T-helper 1 cell (primary cell): Measurements from ENCODE around the gene LZTS2.
A peak's percentile ranks its signal among the peaks of the same experiment; 100 is the strongest.
"Not testable (repeated sequence)": the region's sequence is repeated elsewhere in the genome, so short reads cannot be mapped to it uniquely, and the experiment has no call there.

ENCODE experiments used
- DNase-seq, 5 donors: peaks; one replicate each; pipeline ENCODE4 v3.0.0-alpha.2; 2012 to 2020
- total RNA-seq, 4 donors: gene quantifications; one replicate each; lab custom pipeline; 2026; lab: John Stamatoyannopoulos, UW

The LZTS2 gene, protein sequence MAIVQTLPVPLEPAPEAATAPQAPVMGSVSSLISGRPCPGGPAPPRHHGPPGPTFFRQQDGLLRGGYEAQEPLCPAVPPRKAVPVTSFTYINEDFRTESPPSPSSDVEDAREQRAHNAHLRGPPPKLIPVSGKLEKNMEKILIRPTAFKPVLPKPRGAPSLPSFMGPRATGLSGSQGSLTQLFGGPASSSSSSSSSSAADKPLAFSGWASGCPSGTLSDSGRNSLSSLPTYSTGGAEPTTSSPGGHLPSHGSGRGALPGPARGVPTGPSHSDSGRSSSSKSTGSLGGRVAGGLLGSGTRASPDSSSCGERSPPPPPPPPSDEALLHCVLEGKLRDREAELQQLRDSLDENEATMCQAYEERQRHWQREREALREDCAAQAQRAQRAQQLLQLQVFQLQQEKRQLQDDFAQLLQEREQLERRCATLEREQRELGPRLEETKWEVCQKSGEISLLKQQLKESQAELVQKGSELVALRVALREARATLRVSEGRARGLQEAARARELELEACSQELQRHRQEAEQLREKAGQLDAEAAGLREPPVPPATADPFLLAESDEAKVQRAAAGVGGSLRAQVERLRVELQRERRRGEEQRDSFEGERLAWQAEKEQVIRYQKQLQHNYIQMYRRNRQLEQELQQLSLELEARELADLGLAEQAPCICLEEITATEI
- 15.4 to 25.7 (median 24.0) reads per million in 4 donors for total RNA-seq

DNA sequence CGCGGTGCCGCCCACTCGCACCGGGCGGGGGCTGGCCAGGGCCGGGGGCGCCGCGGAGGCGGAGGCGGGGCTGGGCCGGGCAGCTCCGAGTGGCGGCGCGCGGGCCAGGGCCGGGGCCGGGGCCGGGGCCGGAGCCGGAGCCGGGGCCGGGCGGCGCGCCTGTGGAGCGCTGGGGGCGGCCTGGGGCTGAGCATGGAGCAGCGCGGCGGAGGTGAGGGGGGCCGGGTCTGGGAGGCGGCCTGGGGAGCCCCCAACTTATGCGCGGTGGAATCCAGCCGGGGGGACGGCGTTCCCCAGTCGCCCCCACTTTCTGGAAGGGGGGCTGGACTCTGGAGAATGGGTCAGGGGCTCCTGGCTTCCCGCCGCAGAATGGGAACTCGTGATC is at the start of gene LZTS2:
Gene LZTS2 (plus strand): TSS at position 67 of the 385 bp plus-strand sequence. CDS start 2,731 bp downstream, outside the sequence.
- no peak for DNase-seq

DNA sequence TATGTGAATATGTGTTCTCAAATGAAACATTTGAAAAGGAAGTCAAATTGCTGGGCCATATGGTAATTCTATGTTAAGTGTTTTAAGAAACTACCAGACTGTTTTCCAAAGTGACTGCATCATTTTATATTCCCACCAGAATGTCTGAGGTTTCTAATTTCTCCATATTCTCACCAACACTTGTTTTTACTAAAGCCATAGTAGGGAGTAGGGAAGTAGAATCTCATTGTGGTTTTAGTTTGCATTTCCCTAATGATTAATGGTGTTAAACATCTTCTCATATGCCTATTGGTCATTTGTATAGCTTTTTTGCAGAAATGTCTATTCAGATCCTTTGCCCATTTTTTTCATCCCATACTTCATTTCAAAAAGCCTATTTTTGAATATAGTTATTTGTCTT is 39.4 kb upstream of the LZTS2 start:
- DNase-seq, result no peak

DNA sequence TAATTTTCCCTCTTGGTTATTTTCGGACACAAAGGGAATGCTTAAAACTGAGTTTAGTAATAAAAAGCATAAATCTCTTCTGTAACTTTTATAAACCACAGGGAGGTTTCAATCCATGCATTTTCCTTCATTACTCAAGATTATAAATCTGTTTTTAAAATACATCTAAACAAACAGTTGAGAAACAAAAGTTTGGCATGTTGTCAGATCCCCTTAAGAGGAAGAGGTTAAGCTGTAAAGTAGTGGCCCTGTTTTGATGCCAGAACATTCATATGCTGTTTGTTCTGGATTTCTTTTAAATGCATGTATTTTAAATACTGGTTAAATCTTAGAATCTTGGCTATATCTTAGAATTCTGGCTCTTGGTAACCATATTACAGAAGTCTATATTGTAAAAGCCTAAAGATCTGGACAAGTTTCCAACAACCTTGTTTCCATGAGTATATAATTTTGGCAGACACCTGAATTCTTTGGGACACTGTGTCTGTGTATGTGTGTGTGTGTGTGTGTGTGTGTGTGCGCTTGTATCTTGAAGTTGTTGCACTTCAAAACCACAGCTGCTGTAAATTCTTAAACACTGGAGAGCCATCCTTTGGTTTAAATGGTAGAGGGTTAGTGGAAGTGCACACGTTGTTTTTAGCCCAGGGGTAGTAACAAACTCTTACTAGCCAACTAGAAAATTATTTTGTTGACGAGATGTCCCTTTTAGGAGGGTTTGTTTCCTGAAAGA is 37.1 kb upstream of the LZTS2 start:
- no peak for DNase-seq

DNA sequence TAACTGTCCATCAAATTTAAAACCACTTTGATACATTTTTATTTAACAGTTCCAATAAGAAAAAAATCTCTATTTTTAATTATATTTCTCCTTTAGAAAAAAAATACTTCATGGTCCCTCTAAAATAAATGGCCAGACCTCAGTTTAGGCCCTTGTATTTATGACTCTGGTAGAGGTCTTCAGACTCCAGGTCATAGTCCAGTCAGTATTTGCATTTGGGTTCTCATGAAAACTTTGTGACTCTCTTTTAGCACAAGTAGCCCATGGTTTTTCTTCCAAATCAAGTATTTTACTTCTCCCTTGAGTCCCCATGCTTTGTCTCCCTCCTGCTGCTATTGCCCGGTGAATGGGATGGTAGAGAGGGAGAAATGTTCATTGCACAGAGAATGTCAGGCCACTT is 35.8 kb upstream of the LZTS2 start:
- no peak for DNase-seq

DNA sequence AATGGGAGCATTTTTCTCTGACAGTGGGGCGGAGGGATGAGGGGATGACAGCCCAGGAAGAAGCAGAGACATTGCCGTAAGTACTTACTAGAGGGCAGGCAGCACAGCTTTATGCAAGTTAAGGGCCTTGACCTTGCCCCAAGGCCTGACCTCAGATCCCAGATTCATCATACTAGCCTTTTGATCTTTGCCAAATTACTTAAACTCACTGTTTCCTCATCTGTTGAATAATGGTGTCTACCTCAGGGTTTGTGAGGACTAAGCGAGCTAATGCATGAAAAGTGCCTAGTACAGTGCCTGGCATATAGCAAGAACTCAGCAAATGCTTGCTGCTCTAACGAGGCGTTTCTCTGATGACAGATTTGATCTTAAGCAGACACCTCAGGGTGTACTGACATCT is 33.8 kb upstream of the LZTS2 start:
- no peak for DNase-seq

DNA sequence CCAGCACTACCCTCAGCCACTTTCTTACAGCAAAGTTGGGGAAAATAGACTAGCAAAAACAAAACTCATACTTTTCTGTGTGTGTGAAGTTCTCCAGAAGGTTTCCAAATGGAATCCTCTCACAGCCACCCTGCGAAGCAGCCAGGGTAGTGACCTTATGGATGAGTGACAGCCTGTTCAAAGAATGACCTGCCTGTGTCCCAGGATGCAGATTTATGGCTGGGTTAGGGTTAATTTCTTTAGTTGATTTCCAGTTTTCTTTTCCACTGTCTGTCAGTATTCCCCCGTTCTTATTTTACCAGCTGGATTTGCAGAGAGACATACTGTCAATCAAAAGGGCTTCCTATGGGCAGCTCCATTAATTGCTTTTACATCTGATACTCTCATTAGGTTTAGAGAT is 32.7 kb upstream of the LZTS2 start:
- DNase-seq, result no peak

DNA sequence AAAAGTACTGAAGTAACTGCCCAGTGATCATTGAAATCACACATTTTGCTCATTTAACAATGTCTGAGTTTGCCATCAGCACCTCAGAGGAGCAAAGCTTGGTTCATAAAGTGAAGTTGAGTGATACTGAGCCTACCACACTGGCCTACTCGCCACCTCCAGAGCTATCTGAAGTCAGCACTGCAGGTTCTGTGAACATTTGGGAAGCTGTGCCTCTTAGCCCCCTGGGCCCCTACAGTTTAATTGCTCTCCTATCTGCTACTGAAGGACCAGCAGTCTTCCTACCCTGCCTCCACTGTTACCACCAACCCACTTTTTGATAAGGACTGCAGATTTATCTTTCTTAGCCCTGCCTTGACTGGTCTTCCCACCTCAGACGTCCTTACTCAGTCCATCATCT is 32.3 kb upstream of the LZTS2 start:
- DNase-seq, result no peak

DNA sequence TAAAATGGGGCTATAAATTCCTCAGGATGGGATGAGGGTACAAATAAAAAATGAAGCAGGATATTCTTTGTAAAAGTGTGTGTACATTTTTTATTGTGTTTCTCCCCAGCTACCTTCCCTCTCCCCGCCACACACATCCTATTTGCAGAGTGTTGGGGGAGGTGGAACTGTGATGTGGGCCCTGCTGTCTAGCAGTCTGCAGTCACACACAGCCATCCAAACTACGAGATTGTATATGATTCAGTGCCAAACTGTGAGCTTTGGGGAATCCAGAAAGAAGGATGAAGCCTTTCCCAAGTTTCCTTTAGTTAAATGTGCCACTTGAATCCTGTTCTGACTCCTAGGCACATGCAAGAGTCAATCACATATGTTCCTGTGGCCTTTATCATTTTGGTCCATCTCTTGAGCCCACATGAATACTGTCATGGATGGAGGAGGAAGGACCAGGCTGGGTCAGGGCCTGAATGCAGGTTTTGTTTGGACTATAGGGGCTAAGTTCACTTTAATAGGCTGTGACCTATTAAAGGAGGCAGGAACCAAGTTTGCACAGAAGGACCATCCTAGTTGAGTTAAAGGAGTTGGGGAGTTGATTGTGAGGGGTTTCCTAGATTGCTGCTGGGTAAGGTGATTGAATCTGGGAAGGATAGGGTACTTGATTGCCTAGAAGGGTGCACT is 31.4 kb upstream of the LZTS2 start:
- DNase-seq, result no peak

DNA sequence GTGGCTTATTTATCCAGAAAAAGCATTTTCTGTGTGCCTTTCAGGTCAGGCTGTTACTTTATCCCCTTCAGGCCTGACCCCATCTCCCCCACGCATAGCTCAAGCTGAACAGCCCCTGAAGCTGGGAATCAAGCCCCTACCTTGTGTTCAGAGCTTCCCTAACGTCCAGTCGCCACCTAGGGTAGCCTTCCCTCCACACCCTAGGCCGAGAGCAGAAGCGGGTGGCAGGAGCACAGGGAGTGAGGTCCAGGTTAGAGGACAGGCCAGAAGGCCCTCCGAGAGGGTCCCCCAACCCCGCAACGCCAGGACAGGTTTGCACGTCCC is 30.8 kb upstream of the LZTS2 start:
- DNase-seq, result no peak

DNA sequence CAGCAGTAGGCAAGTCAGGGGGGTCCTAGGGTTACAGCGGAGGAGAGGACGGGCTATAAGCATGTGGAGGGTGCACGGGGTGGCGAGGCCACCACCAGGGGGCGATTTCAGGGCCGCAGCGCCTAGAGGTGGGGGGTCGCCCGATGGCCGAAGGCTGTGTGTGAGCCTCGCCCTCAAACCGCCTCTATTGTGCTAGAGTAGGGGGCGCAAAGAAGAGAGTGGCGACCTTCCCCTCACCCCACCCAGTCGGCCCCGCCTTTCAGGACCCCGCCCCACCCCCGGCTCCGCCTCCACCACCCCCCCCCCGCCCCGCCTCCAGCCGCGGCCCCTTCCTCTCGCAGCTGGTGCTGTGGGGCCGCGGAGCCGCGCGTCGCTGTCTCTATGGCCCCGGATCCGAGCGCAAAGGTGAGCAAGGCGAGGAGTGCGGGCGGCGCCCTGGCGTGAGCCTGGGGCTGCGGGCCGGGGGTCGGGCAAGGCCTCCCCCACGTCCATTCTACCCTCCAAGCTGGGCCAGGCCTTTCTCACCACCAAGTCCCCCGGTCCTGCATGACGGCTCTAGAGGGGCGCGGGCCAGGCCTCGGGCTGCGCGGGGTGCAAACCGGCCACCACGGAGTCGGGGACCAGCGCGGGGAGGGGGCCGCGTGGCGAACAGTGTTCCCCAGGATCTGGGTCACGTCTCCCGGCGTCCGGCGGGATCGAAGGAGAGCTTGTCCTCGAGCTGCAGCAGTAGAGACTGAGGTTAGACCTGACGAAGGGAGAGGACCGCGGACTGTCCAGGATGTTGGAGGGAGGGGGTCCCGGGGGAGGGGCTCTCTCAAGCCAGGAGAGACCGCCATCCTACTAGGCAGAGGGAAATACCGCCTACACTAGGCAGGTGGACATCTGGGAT is 30.2 kb upstream of the LZTS2 start, which contains the start of gene SEMA4G:
Gene SEMA4G (plus strand): TSS at position 318 of the 889 bp plus-strand sequence. CDS start 3,409 bp downstream, outside the sequence.
- peak in 3 of 5 donors; percentile 13 to 31 (median 29) for DNase-seq

DNA sequence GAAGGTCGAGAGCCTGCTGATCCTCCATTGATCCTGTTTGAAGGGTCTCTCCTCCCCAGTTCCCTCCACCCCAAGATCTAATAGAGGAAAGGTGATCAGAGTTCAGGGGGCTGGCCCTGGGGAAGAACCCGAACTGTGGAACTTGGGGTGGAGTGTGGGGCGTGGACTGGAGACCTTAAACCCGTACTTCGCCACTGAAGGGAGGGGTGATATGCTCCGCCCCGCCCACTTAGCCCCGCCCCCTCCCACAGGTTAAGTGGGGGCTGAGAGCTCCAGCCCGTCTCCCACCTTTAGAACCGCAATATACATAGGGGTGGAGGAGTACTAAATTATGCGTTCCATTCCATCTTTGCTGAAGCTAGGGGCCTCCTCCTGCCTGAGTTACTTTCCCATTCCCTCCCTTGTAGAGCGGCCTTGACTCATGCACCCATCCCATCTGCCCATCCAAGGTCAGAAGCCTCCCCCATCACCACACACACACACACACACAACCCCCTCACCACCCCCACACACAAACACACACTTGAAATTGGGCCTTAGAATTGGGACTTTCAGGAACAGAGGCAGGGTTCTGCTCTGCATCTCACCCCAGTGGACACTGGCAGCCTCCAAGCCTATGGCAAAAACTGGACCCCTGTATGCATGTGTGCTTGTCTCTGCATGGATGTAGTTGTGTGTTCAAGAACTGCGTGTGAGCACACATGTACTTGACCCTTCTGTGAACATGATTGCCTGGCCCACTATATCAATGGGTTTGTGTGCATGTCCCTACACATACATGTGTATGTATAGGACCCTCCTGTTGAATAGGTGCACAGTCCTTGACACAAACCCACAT is 29.3 kb upstream of the LZTS2 start:
- DNase-seq, result peak in 2 of 5 donors; percentile 14 to 17

DNA sequence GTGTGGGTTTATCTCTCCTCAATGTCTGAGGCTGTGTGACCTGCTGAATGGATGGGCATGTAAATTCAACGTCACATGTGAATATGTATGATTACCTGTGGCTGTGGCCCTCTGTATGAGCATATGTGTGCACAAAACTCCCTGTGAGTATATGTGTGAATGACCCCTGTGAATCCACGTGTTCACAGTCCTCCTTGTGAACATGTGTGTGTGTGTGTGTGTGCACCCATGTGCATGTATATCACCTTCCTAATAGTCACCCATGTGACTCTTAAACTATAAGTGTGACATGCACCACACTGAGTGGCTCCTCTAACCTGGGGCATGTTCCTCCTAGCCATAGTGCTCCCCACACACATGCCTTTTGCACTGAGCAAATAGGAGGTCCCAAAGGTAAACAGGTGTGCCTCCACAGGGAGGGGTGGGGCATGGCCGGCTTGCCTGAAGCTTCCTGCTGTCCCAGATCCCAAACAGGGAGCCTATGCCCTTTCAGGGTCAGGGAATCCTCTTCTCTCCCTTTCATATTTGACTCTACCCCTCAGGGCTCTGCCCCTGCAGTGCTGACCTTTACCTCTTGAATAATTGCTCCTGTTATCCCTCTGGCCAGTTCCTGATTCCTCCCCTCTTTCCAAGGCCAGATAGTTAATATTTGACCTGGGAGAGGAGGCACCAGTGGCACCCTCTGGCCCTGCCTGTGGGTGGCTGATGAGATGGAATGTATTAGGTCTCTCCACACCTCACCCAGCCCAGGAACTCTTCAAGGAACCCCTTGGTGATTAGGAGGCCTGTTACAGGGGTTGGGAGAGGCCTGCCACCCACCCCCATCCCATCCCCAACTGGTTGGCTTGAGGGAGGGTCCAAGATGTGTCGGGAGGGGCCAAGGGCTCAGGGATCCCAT is 28.4 kb upstream of the LZTS2 start:
- no peak for DNase-seq

DNA sequence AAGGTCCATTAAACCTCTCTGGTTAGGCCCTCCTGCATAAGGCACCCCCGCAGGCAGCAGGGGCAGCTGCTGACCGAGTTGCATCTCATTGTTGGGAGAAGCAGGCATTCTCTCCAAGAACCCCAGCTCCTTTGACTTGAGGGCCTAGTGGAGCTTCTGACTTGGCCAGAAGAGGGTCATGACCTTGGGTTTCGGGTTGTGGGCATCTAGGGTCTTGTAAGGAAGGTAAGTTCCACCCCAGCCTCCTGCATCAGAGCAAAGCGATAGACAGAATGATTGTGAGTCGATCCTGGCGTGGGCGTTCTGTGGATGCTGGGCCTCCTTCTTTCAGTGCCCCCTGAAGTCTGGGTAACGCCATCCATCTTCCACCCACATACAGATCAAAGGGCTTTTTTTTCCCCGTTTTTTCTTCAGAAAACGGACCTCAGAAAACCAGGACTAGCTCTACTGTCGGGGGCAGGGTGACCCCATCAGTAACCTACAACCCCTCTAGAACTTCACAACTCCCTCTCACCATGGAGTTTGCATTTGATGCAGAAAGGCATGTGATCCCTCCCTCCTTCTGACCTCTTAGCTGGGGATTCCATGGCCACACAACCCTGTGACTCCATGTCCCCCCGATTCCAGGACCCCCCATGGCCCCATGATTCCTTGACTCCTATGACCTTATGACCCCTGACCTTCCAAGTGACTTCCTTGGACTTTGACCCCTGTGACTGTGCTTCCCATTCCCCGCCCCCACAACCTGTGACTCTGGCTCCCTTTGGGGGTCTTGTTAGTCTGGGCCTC is 27.3 kb upstream of the LZTS2 start:
- DNase-seq, result no peak

DNA sequence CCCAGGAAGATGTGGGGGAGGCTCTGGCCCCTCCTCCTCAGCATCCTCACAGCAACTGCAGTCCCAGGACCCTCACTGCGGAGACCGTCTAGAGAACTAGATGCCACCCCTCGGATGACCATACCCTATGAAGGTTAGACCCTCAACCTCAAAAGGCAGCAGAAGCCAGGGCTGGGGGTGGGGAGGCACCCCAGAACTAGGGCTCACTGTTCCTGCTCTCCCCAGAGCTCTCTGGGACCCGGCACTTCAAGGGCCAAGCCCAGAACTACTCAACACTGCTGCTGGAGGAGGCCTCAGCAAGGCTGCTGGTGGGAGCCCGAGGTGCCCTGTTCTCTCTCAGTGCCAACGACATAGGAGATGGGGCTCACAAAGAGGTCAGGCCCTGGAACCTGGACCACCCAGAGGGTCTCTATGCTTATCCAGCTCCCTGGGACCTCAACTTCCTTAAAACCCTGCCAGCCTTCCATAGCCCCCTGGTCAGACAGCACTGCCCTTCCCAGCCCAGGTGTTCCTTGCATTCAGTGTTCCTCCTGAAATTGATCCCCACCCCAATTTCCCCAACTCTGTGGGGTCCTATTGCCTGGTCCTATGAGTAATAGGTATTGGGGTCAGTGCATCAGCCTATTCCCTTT is 26.6 kb upstream of the LZTS2 start:
- DNase-seq, result no peak

DNA sequence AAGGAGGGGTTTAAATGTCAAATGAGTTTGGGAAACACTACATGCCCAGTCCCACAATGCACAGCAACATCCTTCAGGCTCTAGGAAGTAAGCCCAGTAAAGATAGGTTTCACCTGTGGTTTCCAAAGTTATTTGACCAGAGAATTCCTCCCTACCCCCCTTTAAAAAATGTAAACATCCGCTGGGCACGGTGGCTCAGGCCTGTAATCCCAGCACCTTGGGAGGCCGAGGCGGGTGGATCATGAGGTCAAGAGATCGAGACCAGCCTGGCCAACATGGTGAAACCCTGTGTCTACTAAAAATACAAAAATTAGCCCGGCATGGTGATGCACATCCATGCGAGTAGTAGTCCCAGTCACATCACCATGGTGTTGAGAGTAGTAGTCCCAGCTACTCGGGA is 24.2 kb upstream of the LZTS2 start:
- DNase-seq, result not testable (repeated sequence)

DNA sequence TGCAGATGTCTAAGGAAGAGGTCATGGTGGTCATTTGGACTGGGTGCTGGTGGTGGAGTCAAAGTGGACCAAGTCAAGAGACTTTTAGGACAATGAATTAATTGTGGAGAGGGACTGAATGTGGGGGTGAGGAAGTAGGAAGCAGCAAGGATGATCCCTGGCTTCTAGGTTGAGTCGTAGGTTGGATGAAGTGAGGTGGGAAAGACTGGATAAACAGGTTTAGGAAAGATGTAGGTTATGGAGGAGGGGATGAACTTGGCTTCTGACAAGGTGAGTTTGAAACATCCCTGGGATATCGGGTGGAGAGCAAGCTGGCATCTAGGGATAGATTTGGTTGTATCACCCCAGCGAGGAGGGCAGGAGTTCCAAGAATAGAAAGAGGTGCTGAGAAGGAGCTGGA is 22.7 kb upstream of the LZTS2 start:
- no peak for DNase-seq

DNA sequence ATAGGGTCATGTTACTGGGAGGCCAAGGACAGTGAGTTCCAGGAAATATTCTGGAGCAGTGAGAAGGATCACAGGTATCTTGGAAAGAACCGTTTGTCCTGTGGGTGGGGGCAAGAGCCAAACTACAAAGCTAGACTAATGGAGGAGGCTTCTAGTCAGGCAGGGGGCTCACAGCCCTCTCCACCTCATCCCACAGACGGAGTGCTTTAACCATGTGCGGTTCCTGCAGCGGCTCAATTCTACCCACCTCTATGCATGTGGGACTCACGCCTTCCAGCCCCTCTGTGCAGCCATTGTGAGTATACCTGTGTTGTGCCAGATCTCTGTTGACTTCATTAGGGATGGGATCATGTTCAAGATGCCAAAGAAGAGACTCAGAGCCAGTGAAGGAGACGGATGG is 22.2 kb upstream of the LZTS2 start:
- no peak for DNase-seq

DNA sequence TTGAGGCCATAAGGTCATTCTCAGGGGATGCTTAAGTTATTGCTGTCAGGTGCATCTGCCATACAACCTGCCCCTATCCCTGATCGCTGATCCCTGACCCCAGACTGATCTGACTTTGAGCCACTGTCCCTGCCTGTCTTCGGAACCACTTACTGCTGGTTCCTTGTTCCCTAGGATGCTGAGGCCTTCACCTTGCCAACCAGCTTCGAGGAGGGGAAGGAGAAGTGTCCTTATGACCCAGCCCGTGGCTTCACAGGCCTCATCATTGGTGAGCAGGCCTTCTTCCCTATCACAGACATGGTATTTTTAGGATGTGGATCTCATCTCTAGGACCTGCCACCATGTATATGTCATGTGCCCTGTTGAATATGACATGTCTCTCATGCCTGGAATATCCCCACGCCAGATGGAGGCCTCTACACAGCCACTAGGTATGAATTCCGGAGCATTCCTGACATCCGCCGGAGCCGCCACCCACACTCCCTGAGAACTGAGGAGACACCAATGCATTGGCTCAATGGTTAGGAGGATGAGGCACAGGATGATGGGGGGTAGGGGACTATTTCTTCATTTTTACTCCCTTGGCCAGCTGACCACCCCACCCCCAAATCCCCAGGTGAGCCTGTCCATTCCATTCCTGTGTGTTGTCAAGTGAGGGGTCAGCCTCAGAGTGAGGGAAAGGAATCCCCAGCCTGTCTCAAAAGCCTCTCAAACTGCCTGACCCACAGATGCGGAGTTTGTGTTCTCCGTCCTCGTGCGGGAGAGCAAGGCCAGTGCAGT is 21.3 kb upstream of the LZTS2 start:
- DNase-seq, result no peak
